RWPE1 (cell line): ENCODE results near the gene MRE11.

ENCODE experiments used
- CTCF ChIA-PET: fragments of 350-600 bp; sonication (Branson Sonifier 250); formaldehyde crosslinking; extraction: SDS; loops from one replicate; lab custom pipeline; 2021; lab: Yijun Ruan, JAX
- POLR2A ChIA-PET: fragments of 400-600 bp; formaldehyde crosslinking; extraction: SDS; loops from one replicate; lab custom pipeline; 2020; ENCODE audit warnings: antibody characterized with exemption; ENCODE audit not compliant: low non-redundant PET; lab: Yijun Ruan, JAX
- DNase-seq: peaks from one replicate; pipeline ENCODE4 v3.0.0; 2012; ENCODE audit warnings: low spot score
- H3K27ac ChIP-seq: fragments of 450-650 bp; 2 replicates; pipeline ENCODE4 v1.5.1; 2017
- TF ChIP-seq, protein P1 (sequence below): fragments of 450-650 bp; conservative IDR thresholded peaks from 2 replicates; pipeline ENCODE4 v1.5.1; 2017; ENCODE audit warnings: low read depth, mild to moderate bottlenecking

Gene MRE11

GRCh38 chr11:94493281-94494125 lies at the start of gene MRE11, which contains the start of gene ANKRD49:
MRE11 (minus strand) TSS chr11:94493844; CDS start chr11:94492801, 1,043 bp downstream.
ANKRD49 (plus strand) TSS chr11:94493984; CDS start chr11:94496694, 2,710 bp downstream.
- TF ChIP-seq, protein P1, sequence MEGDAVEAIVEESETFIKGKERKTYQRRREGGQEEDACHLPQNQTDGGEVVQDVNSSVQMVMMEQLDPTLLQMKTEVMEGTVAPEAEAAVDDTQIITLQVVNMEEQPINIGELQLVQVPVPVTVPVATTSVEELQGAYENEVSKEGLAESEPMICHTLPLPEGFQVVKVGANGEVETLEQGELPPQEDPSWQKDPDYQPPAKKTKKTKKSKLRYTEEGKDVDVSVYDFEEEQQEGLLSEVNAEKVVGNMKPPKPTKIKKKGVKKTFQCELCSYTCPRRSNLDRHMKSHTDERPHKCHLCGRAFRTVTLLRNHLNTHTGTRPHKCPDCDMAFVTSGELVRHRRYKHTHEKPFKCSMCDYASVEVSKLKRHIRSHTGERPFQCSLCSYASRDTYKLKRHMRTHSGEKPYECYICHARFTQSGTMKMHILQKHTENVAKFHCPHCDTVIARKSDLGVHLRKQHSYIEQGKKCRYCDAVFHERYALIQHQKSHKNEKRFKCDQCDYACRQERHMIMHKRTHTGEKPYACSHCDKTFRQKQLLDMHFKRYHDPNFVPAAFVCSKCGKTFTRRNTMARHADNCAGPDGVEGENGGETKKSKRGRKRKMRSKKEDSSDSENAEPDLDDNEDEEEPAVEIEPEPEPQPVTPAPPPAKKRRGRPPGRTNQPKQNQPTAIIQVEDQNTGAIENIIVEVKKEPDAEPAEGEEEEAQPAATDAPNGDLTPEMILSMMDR: no peak
- DNase-seq: peak; percentile 93
- ChIA-PET POLR2A (no interaction called here), CTCF (interaction anchor here (0.7 kb wide), 1 partner anchor 253 kb away, joined by 3 read pairs; no protein-coding TSS in a partner anchor)
- H3K27ac ChIP-seq: peak within 1 kb of the TSS; percentile 96

DNA sequence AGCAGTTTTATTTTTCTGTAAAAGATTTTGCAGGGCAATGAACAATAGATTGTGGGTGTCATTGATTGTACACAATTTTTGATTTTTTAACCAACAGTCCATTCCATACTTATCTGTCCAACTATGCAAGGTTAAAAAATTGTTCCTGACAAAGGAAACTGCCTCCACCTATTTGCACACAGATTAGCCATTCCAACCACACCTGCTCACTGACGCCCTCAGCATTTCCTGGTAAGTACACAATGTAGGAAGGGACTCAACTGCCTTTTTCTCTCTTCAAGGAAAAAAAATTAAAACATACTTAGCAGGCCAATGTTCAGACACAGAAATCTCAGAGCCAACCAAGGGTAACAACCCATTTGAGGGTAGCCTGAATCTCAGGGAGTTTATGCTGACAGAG lies 45.8 kb upstream of the MRE11 start:
- TF ChIP-seq, protein P1: no peak
- DNase-seq: no peak
- CTCF ChIA-PET: interaction anchor here (1.0 kb wide), 1 partner anchor 19 kb away, joined by 4 read pairs; no protein-coding TSS in a partner anchor
- POLR2A ChIA-PET: no interaction called here
- H3K27ac ChIP-seq: no peak overlapping the region

DNA sequence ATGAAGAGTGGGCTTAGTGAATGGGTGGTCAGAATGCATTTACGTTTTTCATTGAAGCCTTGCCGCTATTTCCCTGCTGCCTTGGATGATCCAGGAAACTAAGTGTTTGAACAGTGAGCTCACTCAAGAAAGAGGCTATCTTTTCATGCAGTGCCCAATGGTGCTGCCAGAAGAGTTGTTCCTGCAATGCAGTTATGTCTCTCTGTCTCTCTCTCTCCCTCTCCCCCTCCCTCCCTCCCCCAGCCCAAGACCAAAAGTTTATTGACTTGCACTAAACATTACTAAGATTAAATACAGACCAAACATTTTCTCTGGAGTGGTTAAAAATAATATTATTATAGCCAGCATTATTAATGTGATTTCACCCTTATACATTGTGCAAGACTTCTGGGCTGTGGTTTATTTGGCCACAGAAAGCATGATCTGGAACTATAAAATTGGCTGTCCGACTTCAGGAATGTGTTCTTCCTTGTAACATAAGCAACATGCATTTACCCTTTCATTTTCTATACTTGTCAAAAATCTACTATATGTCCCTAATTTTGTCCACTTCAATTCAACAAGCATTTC lies 43.5 kb upstream of the MRE11 start:
- ChIA-PET CTCF (no interaction called here), POLR2A (no interaction called here)
- TF ChIP-seq, protein P1: no peak
- H3K27ac ChIP-seq: no peak overlapping the region
- no peak for DNase-seq

- ChIA-PET CTCF (no interaction called here), POLR2A (no interaction called here)
- TF ChIP-seq, protein P1: no peak
- no peak for DNase-seq
- H3K27ac ChIP-seq: no peak overlapping the region
Measured at GRCh38 chr11:94536386-94536785, 42.7 kb upstream of the MRE11 start.

DNA sequence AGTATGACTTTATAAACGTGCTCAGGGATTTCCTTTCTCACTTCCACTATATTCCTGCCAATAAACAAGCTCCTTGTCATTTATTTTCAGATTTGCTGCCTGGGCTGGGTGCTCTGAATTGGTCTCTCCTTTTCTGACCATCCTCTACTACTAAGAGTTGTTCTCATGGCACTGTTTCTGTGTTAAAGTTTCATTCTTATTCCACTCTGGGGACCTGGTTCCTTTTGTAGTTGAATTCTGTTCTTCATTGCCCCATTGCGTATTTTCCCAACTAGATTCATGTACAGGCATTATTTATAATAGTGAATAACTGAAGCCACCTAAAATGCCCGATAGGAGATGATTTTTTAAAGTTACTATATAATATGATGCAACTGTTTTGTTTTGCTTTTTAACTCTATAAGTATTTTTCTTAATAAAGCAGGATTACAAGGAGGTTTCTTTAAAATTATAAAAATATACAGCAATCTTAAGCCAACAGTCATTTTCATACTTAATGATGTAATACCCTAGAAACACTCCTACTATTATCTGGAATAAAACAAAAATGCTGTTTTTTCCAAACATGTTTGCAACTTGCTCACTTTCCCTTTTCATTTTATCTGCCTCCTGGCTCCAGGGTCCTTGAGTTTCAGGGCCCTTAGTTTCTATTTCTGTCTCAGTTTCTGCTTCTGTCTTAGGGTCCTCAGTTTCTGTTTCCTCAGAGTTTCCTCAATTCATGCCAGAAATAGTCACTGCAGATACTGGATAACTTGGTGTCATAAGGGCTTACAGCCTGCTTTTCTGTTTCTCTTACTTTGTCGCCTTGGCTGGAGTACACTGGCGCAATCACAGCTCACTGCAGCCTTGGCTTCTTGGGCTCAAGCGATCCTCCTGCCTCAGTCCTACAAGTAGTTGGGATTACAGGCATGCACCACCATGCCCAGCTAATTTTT lies 40.3 kb upstream of the MRE11 start:
- POLR2A ChIA-PET: no interaction called here

More for the DNA sequence above, 40.3 kb upstream of the MRE11 start:
- TF ChIP-seq, protein P1: no peak
- H3K27ac ChIP-seq: no peak overlapping the region
- CTCF ChIA-PET: no interaction called here
- DNase-seq: no peak
